ENCODE data around the gene LRRTM2.
"Not testable (repeated sequence)": the region's sequence is repeated elsewhere in the genome, so short reads cannot be mapped to it uniquely, and the experiment has no call there.

The LRRTM2 gene

GRCh38 chr5:138837160-138837559 is 38.0 kb downstream of the LRRTM2 start:
- no peak for DNase-seq (ENCODE audit: low spot score)

- not testable (repeated sequence) for DNase-seq (ENCODE audit: low spot score)
Observed at GRCh38 chr5:138834853-138835252, 40.3 kb downstream of the LRRTM2 start.

DNA sequence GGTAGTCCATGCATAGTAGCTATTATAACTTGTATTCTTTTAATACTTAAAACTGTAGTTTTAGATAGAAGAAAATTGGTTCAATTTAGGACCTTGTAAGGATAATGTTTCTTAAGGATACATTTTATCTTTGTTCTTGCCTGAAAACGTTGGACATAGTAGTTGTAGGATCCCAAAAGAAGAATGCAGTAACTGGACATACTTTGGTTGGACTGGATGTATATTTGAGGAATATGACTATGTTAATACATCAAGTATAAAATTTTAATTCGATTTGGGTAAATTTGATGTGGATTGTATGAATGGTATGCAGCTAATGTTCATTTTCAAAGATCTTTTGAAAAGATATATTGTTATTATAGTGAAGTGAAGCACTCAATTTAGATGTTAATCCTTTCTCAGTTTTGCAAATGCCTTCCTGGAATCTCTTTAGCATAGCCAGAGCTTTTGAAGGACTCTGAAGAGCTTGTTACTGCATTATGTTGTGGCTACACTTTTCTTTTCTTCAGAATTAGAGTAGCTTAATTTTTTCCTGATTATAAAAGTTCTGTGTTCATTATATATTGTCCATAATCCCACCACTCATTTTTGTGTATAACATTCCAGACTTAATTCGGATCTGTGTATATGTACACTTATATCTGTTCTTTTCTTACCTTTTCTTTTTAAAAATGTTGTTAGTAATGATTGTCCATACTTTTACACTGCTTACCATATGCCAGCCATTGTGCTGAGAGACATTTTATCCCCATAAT is 41.2 kb downstream of the LRRTM2 start:
- DNase-seq (ENCODE audit: low spot score) = no peak

DNA sequence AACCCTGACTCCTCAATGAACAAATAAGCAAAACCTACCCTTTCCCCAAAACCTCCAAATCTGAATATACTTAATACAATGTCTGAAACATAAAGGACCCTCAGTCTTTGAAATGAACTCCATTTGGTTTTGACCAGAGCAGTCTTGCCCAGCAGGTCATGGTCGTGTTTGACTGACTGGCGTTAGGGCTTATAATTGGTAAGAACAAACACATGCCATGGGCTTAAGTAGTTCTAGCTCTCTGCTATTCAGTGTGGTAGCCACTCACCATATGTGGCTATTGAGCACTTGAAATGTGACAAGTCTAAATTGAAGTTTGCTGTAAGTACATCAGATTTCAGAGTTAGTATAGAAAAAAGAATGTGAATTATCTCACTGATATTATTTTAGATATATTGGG is 42.1 kb downstream of the LRRTM2 start:
- no peak for DNase-seq (ENCODE audit: low spot score)

- no peak for DNase-seq (ENCODE audit: low spot score)
Observed at GRCh38 chr5:138832218-138832617, 42.9 kb downstream of the LRRTM2 start.

DNA sequence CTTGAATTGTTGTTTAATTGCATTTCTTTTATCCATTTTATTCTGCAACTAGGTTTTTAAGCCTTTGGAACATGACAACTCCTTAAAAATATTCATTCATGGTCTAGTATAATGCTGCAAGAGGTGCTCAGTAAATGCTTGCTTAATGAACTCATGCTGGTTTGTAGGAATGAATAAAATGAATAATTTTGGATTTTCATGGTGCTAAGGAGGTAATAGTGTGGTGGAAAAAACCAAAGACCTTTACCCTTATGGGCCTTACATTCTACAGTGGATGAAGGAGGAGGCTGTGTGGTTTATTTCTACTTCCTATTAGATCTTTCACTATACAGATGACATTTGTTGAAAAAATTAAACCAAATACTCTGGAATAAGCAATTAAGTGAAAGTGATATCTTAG is 43.4 kb downstream of the LRRTM2 start:
- DNase-seq (ENCODE audit: low spot score) = no peak

DNA sequence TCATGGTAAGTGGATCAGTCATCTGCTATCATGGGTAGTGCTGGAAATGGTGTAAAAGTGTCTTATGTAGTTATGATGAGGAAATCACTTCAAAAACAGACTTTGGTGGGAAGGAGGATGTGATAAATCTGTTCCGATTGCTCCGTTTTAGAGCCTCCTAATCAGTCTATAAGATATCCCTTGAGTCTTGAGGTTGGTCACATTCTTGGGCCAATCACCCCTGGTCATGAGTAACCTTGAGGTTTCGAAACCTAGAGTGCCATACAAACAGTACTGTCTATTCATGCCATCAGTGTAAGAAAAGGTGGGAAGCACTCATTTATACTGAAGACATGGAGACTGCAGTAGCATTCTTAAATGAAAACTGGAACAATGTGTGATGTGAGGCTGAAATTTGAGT is 45.8 kb downstream of the LRRTM2 start:
- no peak for DNase-seq (ENCODE audit: low spot score)

DNA sequence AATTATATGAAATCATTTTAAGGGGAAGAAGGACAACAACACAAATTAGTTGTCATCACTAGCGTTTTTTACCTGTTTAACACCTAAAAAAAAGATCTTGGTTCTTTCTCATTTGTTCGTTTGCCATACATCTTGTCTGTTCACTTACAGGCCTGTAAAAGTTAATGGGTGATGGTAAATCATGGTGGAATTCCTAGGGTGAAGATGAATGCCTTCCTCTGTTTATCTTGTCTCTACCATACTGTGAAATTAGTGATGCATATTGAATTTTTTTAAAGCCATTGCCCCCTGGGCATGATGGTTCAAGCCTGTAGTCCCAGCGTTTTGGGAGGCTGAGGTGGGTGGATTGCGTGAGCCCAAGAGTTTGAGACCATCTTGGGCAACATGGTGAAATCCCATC is 46.6 kb downstream of the LRRTM2 start:
- no peak for DNase-seq (ENCODE audit: low spot score)

DNA sequence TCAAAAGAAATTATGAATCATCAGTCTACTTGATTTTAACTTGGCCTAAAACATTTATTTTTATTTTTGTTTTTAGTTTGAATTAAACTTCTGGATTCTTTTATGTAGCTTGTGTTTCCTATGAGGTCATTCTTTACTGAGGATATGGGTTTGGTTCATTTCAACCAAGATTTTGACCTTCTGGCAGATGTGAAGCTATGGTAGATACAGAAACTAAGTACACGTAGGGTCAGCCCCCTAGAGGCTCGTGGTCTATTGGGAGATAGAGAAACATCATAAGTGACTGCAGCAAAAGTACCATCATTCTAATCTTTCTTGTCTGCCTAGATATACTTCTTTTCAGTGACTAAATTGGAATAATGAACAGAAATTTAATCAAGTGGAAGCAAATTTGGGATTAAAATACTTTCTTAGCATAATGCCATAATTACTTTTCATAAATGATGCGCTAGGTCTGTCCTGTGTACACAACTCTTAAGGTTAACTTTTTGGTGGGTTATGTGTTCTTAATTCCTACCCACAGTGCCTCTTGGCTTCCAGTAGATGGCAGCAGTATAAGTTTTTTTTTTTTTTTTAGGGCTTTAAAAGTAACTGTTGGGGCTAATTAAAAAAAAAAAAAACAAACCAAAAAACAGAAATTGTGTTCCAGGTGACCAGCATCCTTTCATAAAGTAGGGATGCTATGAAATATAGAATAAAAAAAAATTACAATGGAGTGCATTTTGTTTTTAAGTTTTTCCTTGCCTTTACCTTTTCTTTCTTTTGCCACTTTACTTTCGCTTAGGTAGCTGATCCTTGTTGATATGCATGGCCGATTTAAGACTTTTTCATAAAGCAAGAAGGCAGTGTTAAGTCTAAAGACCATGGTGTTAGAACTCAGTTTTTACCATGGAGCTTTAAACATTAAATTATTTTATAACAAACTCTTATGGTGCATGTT is 49.9 kb downstream of the LRRTM2 start:
- DNase-seq (ENCODE audit: low spot score) = peak; percentile 41

- no peak for DNase-seq (ENCODE audit: low spot score)
Observed at GRCh38 chr5:138824516-138824915, 50.6 kb downstream of the LRRTM2 start.

GRCh38 chr5:138820695-138821094 is 54.4 kb downstream of the LRRTM2 start:
- no peak for DNase-seq (ENCODE audit: low spot score)

DNA sequence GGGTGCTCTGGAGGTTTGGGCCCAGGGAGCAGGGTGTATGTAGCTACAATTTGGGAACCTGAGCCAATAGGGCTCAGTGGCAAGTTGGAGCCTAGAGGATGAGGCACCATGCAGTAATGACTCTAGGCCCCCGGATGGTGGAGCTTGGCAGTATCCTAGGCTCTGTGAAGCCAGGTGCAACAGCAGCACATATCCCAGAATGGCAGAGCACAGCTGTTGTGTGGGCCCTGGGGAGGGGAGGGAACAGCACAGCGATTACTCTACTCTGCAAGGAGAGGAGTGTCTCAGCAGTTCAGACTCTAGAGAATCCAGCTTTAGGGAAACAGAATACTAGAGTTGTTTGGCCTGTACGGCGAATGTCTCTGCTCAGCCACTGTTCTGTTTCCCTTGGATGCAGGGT is 56.1 kb downstream of the LRRTM2 start:
- peak; percentile 31 for DNase-seq (ENCODE audit: low spot score)

Data from D341Med (cell line).